ENCODE measurements around the gene UNK.

Gene UNK

GRCh38 chr17:75843577-75844529 lies 59.2 kb downstream of the UNK start, which contains the start of gene UNC13D:
Gene UNC13D, minus strand, starts transcription at chr17:75844404. Its CDS starts 67 bp downstream, at chr17:75844337.
- Histone ChIP-seq H3K27me3 (ENCODE audit: insufficient read depth, low read depth, severe bottlenecking) (no peaks in the 10 kb centered on the region), H3K4me3 (ENCODE audit: low read depth, low read length) (no peak within 1 kb of the TSS), H3K9me3 (ENCODE audit: severe bottlenecking) (no peaks in the 10 kb centered on the region), H3K36me3 (peaks cover 35% of the 10 kb centered on the region), H3K27ac (peak within 1 kb of the TSS; percentile 72)
- DNase-seq: peak; percentile 47
- TF ChIP-seq CTCF (IDR thresholded peaks at IDR 0.05; ENCODE audit: low read depth, low read length): no peak

GRCh38 chr17:75844530-75845057 lies 60.0 kb downstream of the UNK start:
- Histone ChIP-seq H3K9me3 (ENCODE audit: severe bottlenecking) (no peaks in the 10 kb centered on the region), H3K27me3 (ENCODE audit: insufficient read depth, low read depth, severe bottlenecking) (no peaks in the 10 kb centered on the region), H3K27ac (peak overlapping the region; percentile 72), H3K36me3 (peaks cover 42% of the 10 kb centered on the region), H3K4me3 (ENCODE audit: low read depth, low read length) (no peak overlapping the region)
- TF ChIP-seq CTCF (IDR thresholded peaks at IDR 0.05; ENCODE audit: low read depth, low read length): no peak
- no peak for DNase-seq

GRCh38 chr17:75845058-75845711 lies 60.6 kb downstream of the UNK start:
- H3K36me3 ChIP-seq: peaks cover 46% of the 10 kb centered on the region
- no peak overlapping the region for H3K4me3 ChIP-seq (ENCODE audit: low read depth, low read length)
- H3K27me3 ChIP-seq (ENCODE audit: insufficient read depth, low read depth, severe bottlenecking): no peaks in the 10 kb centered on the region
- DNase-seq: peak; percentile 96
- TF ChIP-seq CTCF (IDR thresholded peaks at IDR 0.05; ENCODE audit: low read depth, low read length): peak; percentile 95
- H3K9me3 ChIP-seq (ENCODE audit: severe bottlenecking): no peaks in the 10 kb centered on the region
- peak overlapping the region; percentile 72 for H3K27ac ChIP-seq

GRCh38 chr17:75845933-75846691 lies 61.5 kb downstream of the UNK start:
- H3K27ac ChIP-seq: peak overlapping the region; percentile 72
- no peaks in the 10 kb centered on the region for H3K9me3 ChIP-seq (ENCODE audit: severe bottlenecking)
- no peak for DNase-seq
- TF ChIP-seq CTCF (IDR thresholded peaks at IDR 0.05; ENCODE audit: low read depth, low read length): no peak
- no peak overlapping the region for H3K4me3 ChIP-seq (ENCODE audit: low read depth, low read length)
- peaks cover 55% of the 10 kb centered on the region for H3K36me3 ChIP-seq
- H3K27me3 ChIP-seq (ENCODE audit: insufficient read depth, low read depth, severe bottlenecking): no peaks in the 10 kb centered on the region

- Histone ChIP-seq H3K4me3 (ENCODE audit: low read depth, low read length) (no peak overlapping the region), H3K27me3 (ENCODE audit: insufficient read depth, low read depth, severe bottlenecking) (no peaks in the 10 kb centered on the region), H3K36me3 (peaks cover 64% of the 10 kb centered on the region), H3K27ac (no peak overlapping the region), H3K9me3 (ENCODE audit: severe bottlenecking) (no peaks in the 10 kb centered on the region)
- no peak for TF ChIP-seq CTCF (IDR thresholded peaks at IDR 0.05; ENCODE audit: low read depth, low read length)
- no peak for DNase-seq
Observed at GRCh38 chr17:75846692-75847613, 62.3 kb downstream of the UNK start.

Data from WERI-Rb-1 (cell line).